Activated CD4-positive, alpha-beta memory T cell treated with anti-CD3 and anti-CD28 coated beads for 36 hours (primary cell): ENCODE data around the gene CEBPE. TPM values are rescaled to one million over a fixed set of nuclear protein-coding genes. Genes with fewer than 3 reads are reported as not detected.

Experiments
- CTCF ChIA-PET: fragments of 350-600 bp; sonication (Branson Sonifier 250); formaldehyde crosslinking; loops from one replicate; lab custom pipeline; 2021; ENCODE audit warnings: antibody characterized with exemption, inconsistent platforms; lab: Charles Lee
- POLR2A ChIA-PET: fragments of 350-600 bp; sonication (Branson Sonifier 250); formaldehyde crosslinking; loops from one replicate; lab custom pipeline; 2021; ENCODE audit warnings: antibody characterized with exemption; lab: Charles Lee
- DNase-seq: peaks from one replicate; pipeline ENCODE4 v3.0.0-alpha.2; 2020
- H3K27ac Mint-ChIP-seq: one replicate; pipeline ENCODE4 v1.8.0; 2021; ENCODE audit warnings: mixed read lengths
- H3K27me3 Mint-ChIP-seq: one replicate; pipeline ENCODE4 v1.8.0; 2021; ENCODE audit warnings: mixed read lengths
- H3K36me3 Mint-ChIP-seq: one replicate; pipeline ENCODE4 v1.8.0; 2021; ENCODE audit warnings: mixed read lengths
- H3K4me1 Mint-ChIP-seq: one replicate; pipeline ENCODE4 v1.8.0; 2021; ENCODE audit warnings: low read depth, mixed read lengths
- H3K4me3 Mint-ChIP-seq: one replicate; pipeline ENCODE4 v1.8.0; 2021; ENCODE audit warnings: mild to moderate bottlenecking, mixed read lengths
- H3K9me3 Mint-ChIP-seq: one replicate; pipeline ENCODE4 v1.8.0; 2021; ENCODE audit warnings: mixed read lengths
- intact Hi-C: fragments of 100-400 bp; cut with micrococcal nuclease; formaldehyde crosslinking; loops from one replicate; pipeline ENCODE4 v1.15.1; 2023
- total RNA-seq, 2 experiments: library from RNA; stranded (reverse); gene quantifications; one replicate each; pipeline ENCODE4 v1.2.3, GENCODE V29; 2021

Gene CEBPE
- under 1 TPM; 0.19 to 0.34 TPM for total RNA-seq

- H3K27me3 Mint-ChIP-seq: peaks cover 2% of the 10 kb centered on the region
- ChIA-PET CTCF (interaction anchor here (0.7 to 4.1 kb wide), 4 partner anchors 24 to 67 kb away, joined by 3 to 223 read pairs (median 33); partner anchors contain the start of genes ACIN1, C14orf119 and SLC7A8), POLR2A (interaction anchor here (1.6 kb wide), 1 partner anchor 24 kb away, joined by 8 read pairs; the partner anchor contains the start of genes ACIN1 and C14orf119)
- peak within 1 kb of the TSS; percentile 58 for H3K27ac Mint-ChIP-seq
- intact Hi-C loops: no loop called here
- H3K4me3 Mint-ChIP-seq: no peak within 1 kb of the TSS
- DNase-seq: no peak
- H3K36me3 Mint-ChIP-seq: no peaks in the 10 kb centered on the region
- H3K9me3 Mint-ChIP-seq: no peaks in the 10 kb centered on the region
- H3K4me1 Mint-ChIP-seq: peaks cover 41% of the 10 kb centered on the region
These were observed at the start of gene CEBPE for GRCh38 chr14:23118506-23119362. CEBPE (minus strand) TSS chr14:23119255; CDS start chr14:23119091, 164 bp downstream.

DNA sequence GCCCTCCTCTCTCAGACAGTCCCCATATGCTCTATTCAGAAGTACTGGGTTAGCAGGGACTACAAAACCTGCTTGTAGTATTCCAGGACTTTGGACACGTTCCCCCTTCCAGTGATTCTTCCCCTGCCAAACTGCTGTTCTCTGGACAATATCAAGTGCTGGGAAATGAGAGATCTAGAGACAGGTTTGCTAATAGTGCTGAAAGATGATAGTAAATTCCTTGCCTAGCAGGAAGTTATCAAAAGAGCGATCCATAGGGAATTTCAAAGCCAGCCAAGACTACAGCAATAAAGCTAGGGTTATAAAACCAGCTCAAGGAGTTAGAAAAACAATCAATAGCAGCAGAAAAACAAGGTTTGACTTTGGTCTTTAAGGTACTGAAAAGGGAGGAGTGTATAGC lies 49.2 kb upstream of the CEBPE start:
- CTCF ChIA-PET: no interaction called here
- POLR2A ChIA-PET: no interaction called here
- H3K27me3 Mint-ChIP-seq: peaks cover 5% of the 10 kb centered on the region
- no peaks in the 10 kb centered on the region for H3K9me3 Mint-ChIP-seq
- H3K27ac Mint-ChIP-seq: no peak overlapping the region
- intact Hi-C loops: no loop called here
- H3K36me3 Mint-ChIP-seq: no peaks in the 10 kb centered on the region
- H3K4me1 Mint-ChIP-seq: peaks cover 6% of the 10 kb centered on the region
- no peak overlapping the region for H3K4me3 Mint-ChIP-seq
- DNase-seq: no peak

DNA sequence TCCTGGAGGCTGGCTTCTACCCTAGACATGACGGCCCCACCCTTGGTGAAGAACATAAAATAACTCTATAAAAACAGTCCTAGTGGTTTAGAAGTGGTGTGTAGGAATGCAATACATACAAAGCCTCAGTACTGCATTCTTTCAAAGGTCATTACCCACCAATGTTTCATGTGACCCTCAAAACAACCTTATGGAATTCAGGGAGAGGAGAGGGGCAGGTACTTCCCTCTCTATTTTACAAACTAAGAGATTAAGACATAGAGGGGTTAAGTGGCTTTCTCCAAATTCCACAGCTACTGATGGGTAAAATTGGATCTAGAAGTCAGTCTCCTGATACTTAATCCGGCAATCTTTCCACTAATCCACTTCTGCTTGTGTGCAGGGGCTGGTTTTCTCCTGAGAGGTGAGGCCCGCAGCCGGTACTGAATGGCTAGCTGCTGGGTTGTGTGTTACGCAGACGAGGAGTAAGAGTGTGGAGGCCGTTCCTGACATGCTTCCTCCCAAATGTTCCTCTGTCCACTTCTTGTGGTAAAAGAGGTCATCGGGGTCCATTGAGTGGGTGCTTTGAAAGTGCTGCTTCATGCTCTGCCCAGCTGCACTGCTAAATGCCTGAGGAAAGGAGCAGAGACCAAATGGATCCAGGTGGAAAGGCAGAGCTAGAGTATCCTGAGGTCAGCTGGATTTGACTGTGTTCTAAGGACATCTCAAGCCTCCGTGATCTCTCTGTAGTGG lies 48.2 kb upstream of the CEBPE start:
- Mint-ChIP-seq H3K9me3 (no peaks in the 10 kb centered on the region), H3K4me3 (no peak overlapping the region)

GRCh38 chr14:23164949-23165348 lies 45.9 kb upstream of the CEBPE start:
- no peak for DNase-seq
- ChIA-PET POLR2A (no interaction called here), CTCF (interaction anchor here (2.3 kb wide), 1 partner anchor 44 kb away, joined by 10 read pairs; no protein-coding TSS in a partner anchor)
- Mint-ChIP-seq H3K27me3 (peaks cover 5% of the 10 kb centered on the region), H3K36me3 (no peaks in the 10 kb centered on the region), H3K9me3 (no peaks in the 10 kb centered on the region), H3K4me3 (no peak overlapping the region), H3K27ac (no peak overlapping the region), H3K4me1 (peaks cover 17% of the 10 kb centered on the region)
- intact Hi-C loops: no loop called here

More for the DNA sequence above, 48.2 kb upstream of the CEBPE start:
- Mint-ChIP-seq H3K27me3 (peaks cover 5% of the 10 kb centered on the region), H3K27ac (no peak overlapping the region), H3K4me1 (peaks cover 12% of the 10 kb centered on the region), H3K36me3 (no peaks in the 10 kb centered on the region)
- intact Hi-C loops: no loop called here
- ChIA-PET CTCF (no interaction called here), POLR2A (no interaction called here)
- no peak for DNase-seq

GRCh38 chr14:23164250-23164649 lies 45.2 kb upstream of the CEBPE start:
- Mint-ChIP-seq H3K36me3 (no peaks in the 10 kb centered on the region), H3K27me3 (peaks cover 5% of the 10 kb centered on the region), H3K27ac (no peak overlapping the region), H3K9me3 (no peaks in the 10 kb centered on the region), H3K4me1 (peaks cover 17% of the 10 kb centered on the region), H3K4me3 (no peak overlapping the region)
- DNase-seq: no peak
- intact Hi-C loops: no loop called here
- POLR2A ChIA-PET: no interaction called here
- CTCF ChIA-PET: interaction anchor here (1.1 to 2.3 kb wide), 2 partner anchors 12 to 43 kb away, joined by 3 to 10 read pairs; no protein-coding TSS in a partner anchor

DNA sequence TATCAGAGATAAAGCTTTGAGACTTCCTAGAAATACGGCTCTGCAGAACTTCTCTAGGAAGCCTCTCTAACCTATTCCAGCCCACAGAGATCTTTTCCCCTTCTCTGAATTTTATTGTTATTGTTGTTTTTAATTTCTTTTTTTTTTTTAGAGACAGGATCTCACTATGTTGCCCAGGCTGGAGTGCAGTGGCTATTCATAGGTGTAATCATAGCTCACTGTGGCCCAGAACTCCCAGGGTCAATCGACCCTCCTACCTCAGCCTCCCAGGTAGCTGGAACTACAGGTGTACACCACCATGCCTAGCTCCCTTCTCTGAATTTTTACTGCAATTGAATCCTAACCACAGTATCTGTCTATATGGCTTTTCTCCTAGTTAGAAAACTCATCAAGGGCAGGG lies 44.8 kb upstream of the CEBPE start:
- no peak overlapping the region for H3K27ac Mint-ChIP-seq
- ChIA-PET CTCF (interaction anchor here (1.1 to 2.3 kb wide), 3 partner anchors 13 to 43 kb away, joined by 3 to 10 read pairs (median 3); no protein-coding TSS in a partner anchor), POLR2A (no interaction called here)
- no peaks in the 10 kb centered on the region for H3K9me3 Mint-ChIP-seq
- intact Hi-C loops: no loop called here
- H3K36me3 Mint-ChIP-seq: no peaks in the 10 kb centered on the region
- DNase-seq: no peak
- peaks cover 5% of the 10 kb centered on the region for H3K27me3 Mint-ChIP-seq
- H3K4me3 Mint-ChIP-seq: no peak overlapping the region
- H3K4me1 Mint-ChIP-seq: peaks cover 17% of the 10 kb centered on the region

DNA sequence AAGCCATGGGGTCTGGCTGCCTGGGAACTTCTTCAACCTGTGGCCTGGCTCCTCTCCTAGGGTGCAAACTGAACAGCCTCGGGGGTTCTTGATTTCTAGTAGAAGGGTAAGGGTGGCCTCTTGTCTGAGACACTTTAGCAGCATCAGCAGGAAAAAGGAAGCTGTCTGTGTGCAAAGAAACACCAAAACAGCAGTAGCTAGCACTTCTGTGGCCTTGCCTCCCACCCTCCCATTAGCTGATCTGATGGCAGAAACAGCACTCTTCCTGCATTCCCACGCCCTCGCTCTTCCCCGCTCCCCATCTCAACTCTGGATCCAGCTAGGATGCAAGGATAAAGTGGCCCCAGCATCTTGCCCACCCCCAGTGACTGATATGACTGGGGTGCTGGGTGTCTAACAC lies 43.7 kb upstream of the CEBPE start:
- Mint-ChIP-seq H3K4me3 (no peak overlapping the region), H3K4me1 (peaks cover 17% of the 10 kb centered on the region), H3K9me3 (no peaks in the 10 kb centered on the region), H3K27me3 (peaks cover 5% of the 10 kb centered on the region), H3K36me3 (no peaks in the 10 kb centered on the region), H3K27ac (no peak overlapping the region)
- CTCF ChIA-PET: interaction anchor here (1.2 kb wide), 1 partner anchor 29 kb away, joined by 3 read pairs; no protein-coding TSS in a partner anchor
- POLR2A ChIA-PET: no interaction called here
- intact Hi-C loops: no loop called here
- DNase-seq: no peak

DNA sequence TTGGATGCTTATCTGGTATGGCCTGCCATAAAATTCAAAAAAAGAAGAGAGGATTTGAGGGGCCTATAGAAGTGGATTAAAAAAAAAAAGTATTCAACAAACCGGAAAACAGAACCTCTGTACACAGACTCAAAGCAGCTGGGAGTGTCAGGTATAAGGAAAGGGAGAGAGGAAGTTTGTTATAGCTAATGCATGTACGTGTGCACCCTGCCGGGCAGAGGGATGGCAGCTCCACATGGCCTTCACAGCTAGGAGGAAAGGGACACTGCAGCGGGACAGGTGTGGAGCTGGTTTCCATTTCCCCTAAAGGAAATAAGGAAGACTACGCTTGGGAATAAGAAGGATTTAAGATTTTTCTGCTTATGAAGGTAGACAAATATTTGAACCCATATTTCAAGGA lies 43.0 kb upstream of the CEBPE start:
- no peaks in the 10 kb centered on the region for H3K9me3 Mint-ChIP-seq
- POLR2A ChIA-PET: no interaction called here
- H3K27ac Mint-ChIP-seq: no peak overlapping the region
- DNase-seq: no peak
- CTCF ChIA-PET: interaction anchor here (0.9 to 1.2 kb wide), 3 partner anchors 11 to 41 kb away, joined by 3 to 6 read pairs (median 4); no protein-coding TSS in a partner anchor
- peaks cover 17% of the 10 kb centered on the region for H3K4me1 Mint-ChIP-seq
- intact Hi-C loops: no loop called here
- no peaks in the 10 kb centered on the region for H3K36me3 Mint-ChIP-seq
- H3K4me3 Mint-ChIP-seq: no peak overlapping the region
- H3K27me3 Mint-ChIP-seq: peaks cover 5% of the 10 kb centered on the region

- POLR2A ChIA-PET: no interaction called here
These were observed 42.0 kb upstream of the CEBPE start for GRCh38 chr14:23160924-23161522.

GRCh38 chr14:23159532-23159931 lies 40.5 kb upstream of the CEBPE start:
- Mint-ChIP-seq H3K4me3 (no peak overlapping the region), H3K27me3 (no peaks in the 10 kb centered on the region), H3K36me3 (no peaks in the 10 kb centered on the region), H3K4me1 (peaks cover 23% of the 10 kb centered on the region), H3K27ac (no peak overlapping the region), H3K9me3 (no peaks in the 10 kb centered on the region)
- intact Hi-C loops: no loop called here
- POLR2A ChIA-PET: no interaction called here
- no peak for DNase-seq
- CTCF ChIA-PET: no interaction called here

More at GRCh38 chr14:23160924-23161522, 42.0 kb upstream of the CEBPE start:
- no peak overlapping the region for H3K4me3 Mint-ChIP-seq
- no peaks in the 10 kb centered on the region for H3K9me3 Mint-ChIP-seq
- CTCF ChIA-PET: interaction anchor here (1.2 kb wide), 2 partner anchors 25 to 40 kb away, joined by 4 to 6 read pairs; no protein-coding TSS in a partner anchor
- no peak for DNase-seq
- no peak overlapping the region for H3K27ac Mint-ChIP-seq
- no peaks in the 10 kb centered on the region for H3K27me3 Mint-ChIP-seq
- H3K36me3 Mint-ChIP-seq: no peaks in the 10 kb centered on the region
- intact Hi-C loops: no loop called here
- H3K4me1 Mint-ChIP-seq: peaks cover 17% of the 10 kb centered on the region

GRCh38 chr14:23158779-23159178 lies 39.7 kb upstream of the CEBPE start:
- Mint-ChIP-seq H3K27ac (no peak overlapping the region), H3K36me3 (no peaks in the 10 kb centered on the region), H3K27me3 (peaks cover 3% of the 10 kb centered on the region), H3K4me1 (peaks cover 28% of the 10 kb centered on the region), H3K4me3 (no peak overlapping the region), H3K9me3 (no peaks in the 10 kb centered on the region)
- POLR2A ChIA-PET: no interaction called here
- no peak for DNase-seq
- intact Hi-C loops: no loop called here
- CTCF ChIA-PET: interaction anchor here (1.0 to 1.2 kb wide), 2 partner anchors 9 to 28 kb away, joined by 3 to 4 read pairs; no protein-coding TSS in a partner anchor
